HG03342 (cell line): ENCODE results near the gene TBCC.

Experiments used
- ATAC-seq: cut with Tn5 transposase; IDR thresholded peaks from one replicate; pipeline ENCODE4 v1.9.1; 2021; ENCODE audit warnings: mild to moderate bottlenecking, moderate library complexity; ENCODE audit not compliant: unreplicated experiment

Gene TBCC

GRCh38 chr6:42697268-42697655 is 48.6 kb downstream of the TBCC start:
- no peak for ATAC-seq

- ATAC-seq = no peak
Measured at GRCh38 chr6:42696526-42697267, 49.2 kb downstream of the TBCC start.

- ATAC-seq = no peak
Measured at GRCh38 chr6:42694586-42694985, 51.3 kb downstream of the TBCC start.
